Uterus (tissue), 4 donors: Measurements from ENCODE around the gene LZTS3. TPM values are rescaled to one million over a fixed set of nuclear protein-coding genes. Genes with fewer than 3 reads are reported as not detected.
"Not testable (repeated sequence)": the region's sequence is repeated elsewhere in the genome, so short reads cannot be mapped to it uniquely, and the experiment has no call there.

Experiments used
- DNase-seq, 2 donors: peaks; one replicate each; pipeline ENCODE4 v3.0.0-alpha.2; 2019 to 2020
- H3K27ac ChIP-seq, 2 donors: fragments of 200-600 bp; sonication (generic); 1 replicate in 1 of 2; 2 replicates in 1 of 2; pipeline ENCODE4 v1.5.1; 2016 to 2018
- H3K27me3 ChIP-seq, 2 donors: fragments of 200-600 bp; sonication (generic); one replicate each; pipeline ENCODE4 v1.5.1; 2018 to 2019; ENCODE audit warnings: control low read depth in 1 of 2
- H3K36me3 ChIP-seq, 2 donors: fragments of 200-600 bp; sonication (generic); one replicate each; pipeline ENCODE4 v1.5.1; 2019; ENCODE audit warnings: control low read depth in 1 of 2
- H3K4me1 ChIP-seq, 2 donors: fragments of 200-600 bp; sonication (generic); one replicate each; pipeline ENCODE4 v1.5.1; 2018 to 2019; ENCODE audit warnings: control low read depth in 1 of 2
- H3K4me3 ChIP-seq, 2 donors: fragments of 200-600 bp; sonication (generic); 1 replicate in 1 of 2; 2 replicates in 1 of 2; pipeline ENCODE4 v1.5.1; 2018 to 2019; ENCODE audit warnings: mild to moderate bottlenecking in 1 of 2
- H3K9me3 ChIP-seq, 2 donors: fragments of 200-600 bp; sonication (generic); one replicate each; pipeline ENCODE4 v1.5.1; 2019; ENCODE audit warnings: control low read depth in 1 of 2
- CTCF ChIP-seq, 4 experiments: fragments of 200-600 bp in 2 of 4; fragments of 450-650 bp in 2 of 4; sonication (generic) in 2 of 4; IDR thresholded peaks; one replicate each; pipeline ENCODE4 v1.5.1; 2016 to 2019; ENCODE audit warnings: antibody characterized with exemption in 4 of 4, mild to moderate bottlenecking in 2 of 4, moderate library complexity in 1 of 4
- POLR2A ChIP-seq, 2 donors: fragments of 450-650 bp; IDR thresholded peaks; one replicate each; pipeline ENCODE4 v1.6.1; 2016; ENCODE audit warnings: antibody characterized with exemption in 2 of 2, mild to moderate bottlenecking in 1 of 2, moderate library complexity in 1 of 2
- intact Hi-C: fragments of 100-400 bp; cut with DNase I; formaldehyde crosslinking; loops from one replicate; pipeline ENCODE4 v1.15.1; 2023; ENCODE audit warnings: low total_unique reads
- total RNA-seq, 4 donors: library from RNA; depleted of rRNA in 3 of 4; stranded (reverse); fragments of >200 nt in 3 of 4; gene quantifications; one replicate each; pipeline versions ENCODE4 v1.1.0 to v1.2.4, GENCODE V29; 2014 to 2023
- donor health status: DM: yes; HTN: yes; CAD: no.

LZTS3 gene
- total RNA-seq, 4 donors from 2014 or later, result 3.6 to 13.1 (median 8.2) TPM

- H3K4me3 ChIP-seq, result no peak overlapping the region
- no peaks in the 10 kb centered on the region for H3K27me3 ChIP-seq
- H3K9me3 ChIP-seq, result no peaks in the 10 kb centered on the region
- no peaks in the 10 kb centered on the region for H3K4me1 ChIP-seq
- intact Hi-C loops, result no loop called here
- no peak overlapping the region for H3K27ac ChIP-seq
- DNase-seq, result no peak
- TF ChIP-seq POLR2A (IDR thresholded peaks at IDR 0.05), result no peak
- no peak for TF ChIP-seq CTCF (IDR thresholded peaks at IDR 0.05)
- no peaks in the 10 kb centered on the region for H3K36me3 ChIP-seq
These were observed 46.9 kb downstream of the LZTS3 start for GRCh38 chr20:3126527-3126859.

GRCh38 chr20:3125776-3126526 is 47.4 kb downstream of the LZTS3 start:
- H3K9me3 ChIP-seq, intact Hi-C loops, H3K27me3 ChIP-seq: not testable (repeated sequence)

GRCh38 chr20:3124773-3125560 is 48.4 kb downstream of the LZTS3 start:
- H3K27me3 ChIP-seq, H3K27ac ChIP-seq, DNase-seq, H3K9me3 ChIP-seq, intact Hi-C loops, H3K4me3 ChIP-seq, H3K4me1 ChIP-seq, H3K36me3 ChIP-seq: not testable (repeated sequence)

More at GRCh38 chr20:3125776-3126526, 47.4 kb downstream of the LZTS3 start:
- not testable (repeated sequence) for H3K4me3 ChIP-seq, H3K27ac ChIP-seq, H3K36me3 ChIP-seq, DNase-seq, H3K4me1 ChIP-seq

- H3K4me1 ChIP-seq, H3K4me3 ChIP-seq, H3K9me3 ChIP-seq, H3K36me3 ChIP-seq, H3K27me3 ChIP-seq, DNase-seq, H3K27ac ChIP-seq, intact Hi-C loops: not testable (repeated sequence)
These were observed 49.2 kb downstream of the LZTS3 start for GRCh38 chr20:3124163-3124562.

GRCh38 chr20:3123542-3123941 is 49.8 kb downstream of the LZTS3 start:
- Histone ChIP-seq H3K27me3 (no peaks in the 10 kb centered on the region), H3K27ac (no peak overlapping the region), H3K4me1 (no peaks in the 10 kb centered on the region), H3K4me3 (no peak overlapping the region), H3K36me3 (no peaks in the 10 kb centered on the region), H3K9me3 (no peaks in the 10 kb centered on the region)
- intact Hi-C loops, result no loop called here
- no peak for DNase-seq
- TF ChIP-seq CTCF (IDR thresholded peaks at IDR 0.05), result no peak
- TF ChIP-seq POLR2A (IDR thresholded peaks at IDR 0.05), result no peak

- Histone ChIP-seq H3K4me3 (no peak overlapping the region), H3K4me1 (no peaks in the 10 kb centered on the region), H3K36me3 (no peaks in the 10 kb centered on the region), H3K27me3 (no peaks in the 10 kb centered on the region), H3K27ac (no peak overlapping the region), H3K9me3 (no peaks in the 10 kb centered on the region)
- intact Hi-C loops, result no loop called here
- TF ChIP-seq CTCF (IDR thresholded peaks at IDR 0.05) (no peak), POLR2A (IDR thresholded peaks at IDR 0.05) (no peak)
- DNase-seq, result no peak
These were observed 51.3 kb downstream of the LZTS3 start for GRCh38 chr20:3121955-3122610.
